ENCODE results near the gene ESR1. TPM values are rescaled to one million over a fixed set of nuclear protein-coding genes. Genes with fewer than 3 reads are reported as not detected.

ESR1 gene
- total RNA-seq, 2 donors from 2014 or later, result 0.47 to 0.67 TPM

GRCh38 chr6:151869345-151869744 lies 61.9 kb downstream of the ESR1 start:
- Histone ChIP-seq H3K36me3 (no peaks in the 10 kb centered on the region), H3K4me3 (no peak overlapping the region), H3K9me3 (no peaks in the 10 kb centered on the region), H3K4me1 (no peaks in the 10 kb centered on the region), H3K27me3 (no peaks in the 10 kb centered on the region), H3K27ac (no peak overlapping the region)
- TF ChIP-seq CTCF (IDR thresholded peaks at IDR 0.05), result no peak
- DNase-seq (ENCODE audit: low spot score), result no peak

- no peak overlapping the region for H3K27ac ChIP-seq
- no peak overlapping the region for H3K4me3 ChIP-seq
- no peaks in the 10 kb centered on the region for H3K9me3 ChIP-seq
- no peaks in the 10 kb centered on the region for H3K27me3 ChIP-seq
- no peaks in the 10 kb centered on the region for H3K36me3 ChIP-seq
- DNase-seq (ENCODE audit: low spot score), result no peak
- no peak for TF ChIP-seq CTCF (IDR thresholded peaks at IDR 0.05)
- no peaks in the 10 kb centered on the region for H3K4me1 ChIP-seq
Measured at GRCh38 chr6:151869787-151870186, 62.3 kb downstream of the ESR1 start.

GRCh38 chr6:151870375-151870774 lies 62.9 kb downstream of the ESR1 start:
- DNase-seq (ENCODE audit: low spot score), result no peak
- no peaks in the 10 kb centered on the region for H3K9me3 ChIP-seq
- TF ChIP-seq CTCF (IDR thresholded peaks at IDR 0.05), result no peak
- H3K27me3 ChIP-seq, result no peaks in the 10 kb centered on the region
- H3K27ac ChIP-seq, result no peak overlapping the region
- H3K4me1 ChIP-seq, result no peaks in the 10 kb centered on the region
- H3K36me3 ChIP-seq, result no peaks in the 10 kb centered on the region
- H3K4me3 ChIP-seq, result no peak overlapping the region

- Histone ChIP-seq H3K4me3 (no peak overlapping the region), H3K27ac (no peak overlapping the region), H3K4me1 (no peaks in the 10 kb centered on the region), H3K27me3 (no peaks in the 10 kb centered on the region), H3K9me3 (no peaks in the 10 kb centered on the region), H3K36me3 (no peaks in the 10 kb centered on the region)
- DNase-seq (ENCODE audit: low spot score), result no peak
- TF ChIP-seq CTCF (IDR thresholded peaks at IDR 0.05), result no peak
Measured at GRCh38 chr6:151875524-151875923, 68.0 kb downstream of the ESR1 start.

GRCh38 chr6:151876122-151876521 lies 68.6 kb downstream of the ESR1 start:
- no peak for TF ChIP-seq CTCF (IDR thresholded peaks at IDR 0.05)
- no peak for DNase-seq (ENCODE audit: low spot score)
- no peaks in the 10 kb centered on the region for H3K36me3 ChIP-seq
- no peaks in the 10 kb centered on the region for H3K27me3 ChIP-seq
- H3K9me3 ChIP-seq, result no peaks in the 10 kb centered on the region
- no peak overlapping the region for H3K4me3 ChIP-seq
- H3K27ac ChIP-seq, result no peak overlapping the region
- H3K4me1 ChIP-seq, result no peaks in the 10 kb centered on the region

GRCh38 chr6:151877458-151877857 lies 70.0 kb downstream of the ESR1 start:
- no peak for DNase-seq (ENCODE audit: low spot score)
- no peak for TF ChIP-seq CTCF (IDR thresholded peaks at IDR 0.05)
- Histone ChIP-seq H3K27me3 (no peaks in the 10 kb centered on the region), H3K9me3 (no peaks in the 10 kb centered on the region), H3K27ac (no peak overlapping the region), H3K4me1 (no peaks in the 10 kb centered on the region), H3K36me3 (no peaks in the 10 kb centered on the region), H3K4me3 (no peak overlapping the region)
